ENCODE measurements around the gene SMG6.
"Not testable (repeated sequence)": the region's sequence is repeated elsewhere in the genome, so short reads cannot be mapped to it uniquely, and the experiment has no call there.

SMG6 gene

GRCh38 chr17:2304931-2305330 lies 1.3 kb upstream of the SMG6 start:
- no peak for DNase-seq (ENCODE audit: low spot score)

GRCh38 chr17:2302778-2303203 lies 794 bp downstream of the SMG6 start:
- DNase-seq (ENCODE audit: low spot score), result no peak

- no peak for DNase-seq (ENCODE audit: low spot score)
Observed at GRCh38 chr17:2299756-2300155, 3.8 kb downstream of the SMG6 start.

- DNase-seq (ENCODE audit: low spot score), result no peak
Observed at GRCh38 chr17:2299136-2299535, 4.4 kb downstream of the SMG6 start.

- no peak for DNase-seq (ENCODE audit: low spot score)
Observed at GRCh38 chr17:2297023-2297422, 6.6 kb downstream of the SMG6 start.

GRCh38 chr17:2295575-2295974 lies 8.0 kb downstream of the SMG6 start:
- no peak for DNase-seq (ENCODE audit: low spot score)

- no peak for DNase-seq (ENCODE audit: low spot score)
Observed at GRCh38 chr17:2292100-2292499, 11.5 kb downstream of the SMG6 start.

GRCh38 chr17:2289878-2290478 lies 13.6 kb downstream of the SMG6 start:
- no peak for DNase-seq (ENCODE audit: low spot score)

GRCh38 chr17:2283302-2283701 lies 20.3 kb downstream of the SMG6 start:
- no peak for DNase-seq (ENCODE audit: low spot score)

- no peak for DNase-seq (ENCODE audit: low spot score)
Observed at GRCh38 chr17:2282297-2282873, 21.2 kb downstream of the SMG6 start.

- no peak for DNase-seq (ENCODE audit: low spot score)
Observed at GRCh38 chr17:2279707-2280106, 23.9 kb downstream of the SMG6 start.

- DNase-seq (ENCODE audit: low spot score), result no peak
Observed at GRCh38 chr17:2277429-2278170, 26.0 kb downstream of the SMG6 start.

- DNase-seq (ENCODE audit: low spot score), result no peak
Observed at GRCh38 chr17:2275722-2276121, 27.9 kb downstream of the SMG6 start.

GRCh38 chr17:2274414-2274813 lies 29.2 kb downstream of the SMG6 start:
- DNase-seq (ENCODE audit: low spot score), result no peak

GRCh38 chr17:2271985-2272702 lies 31.4 kb downstream of the SMG6 start:
- DNase-seq (ENCODE audit: low spot score), result no peak

- no peak for DNase-seq (ENCODE audit: low spot score)
Observed at GRCh38 chr17:2267354-2267753, 36.2 kb downstream of the SMG6 start.

GRCh38 chr17:2266865-2267228 lies 36.7 kb downstream of the SMG6 start:
- DNase-seq (ENCODE audit: low spot score), result no peak

- DNase-seq (ENCODE audit: low spot score), result no peak
Observed at GRCh38 chr17:2266045-2266864, 37.3 kb downstream of the SMG6 start.

- DNase-seq (ENCODE audit: low spot score), result not testable (repeated sequence)
Observed at GRCh38 chr17:2265166-2265565, 38.4 kb downstream of the SMG6 start.

GRCh38 chr17:2264067-2264860 lies 39.3 kb downstream of the SMG6 start:
- no peak for DNase-seq (ENCODE audit: low spot score)

Measured in left forelimb (tissue), 1 donor.